Common myeloid progenitor, CD34-positive (primary cell): ENCODE measurements around the gene LIN7C.

Experiments
- CTCF ChIA-PET: fragments of 350-600 bp; sonication (Branson Sonifier 250); formaldehyde crosslinking; loops from one replicate; lab custom pipeline; 2021; ENCODE audit warnings: antibody characterized with exemption; lab: Charles Lee
- POLR2A ChIA-PET: fragments of 350-600 bp; sonication (Branson Sonifier 250); formaldehyde crosslinking; loops from one replicate; lab custom pipeline; 2021; ENCODE audit warnings: antibody characterized with exemption; lab: Charles Lee
- DNase-seq, 3 donors: peaks; one replicate each; pipeline versions ENCODE4 v3.0.0 to v3.0.0-alpha.2; 2013
- H3K27ac ChIP-seq, 2 experiments: 1 replicate in 1 of 2; 2 replicates in 1 of 2; pipeline ENCODE4 v1.7.0; 2013; ENCODE audit warnings: inconsistent platforms in 2 of 2, low read length in 2 of 2, mild to moderate bottlenecking in 2 of 2, low read depth in 1 of 2, moderate library complexity in 1 of 2; ENCODE audit not compliant: severe bottlenecking in 2 of 2, insufficient read depth in 1 of 2, poor library complexity in 1 of 2
- H3K27me3 ChIP-seq, 5 experiments: replicated peaks in 2 of 5; 1 replicate in 3 of 5; 2 replicates in 2 of 5; pipeline versions ENCODE4 v1.6.1 to v1.7.0; 2013; ENCODE audit warnings: low read length in 4 of 5, mild to moderate bottlenecking in 2 of 5, moderate library complexity in 2 of 5, inconsistent platforms in 1 of 5; ENCODE audit not compliant: insufficient read depth in 5 of 5, control insufficient read depth in 4 of 5
- H3K36me3 ChIP-seq, 4 experiments: 1 replicate in 2 of 4; 2 replicates in 2 of 4; pipeline versions ENCODE4 v1.6.1 to v1.7.0; 2013; ENCODE audit warnings: low read length in 3 of 4, control low read depth in 1 of 4, mild to moderate bottlenecking in 1 of 4; ENCODE audit not compliant: control insufficient read depth in 4 of 4, insufficient read depth in 4 of 4
- H3K4me1 ChIP-seq, 4 experiments: 1 replicate in 3 of 4; 2 replicates in 1 of 4; pipeline versions ENCODE4 v1.6.1 to v1.7.1; 2013; ENCODE audit warnings: low read length in 3 of 4, mild to moderate bottlenecking in 3 of 4, control low read depth in 1 of 4, inconsistent platforms in 1 of 4, moderate library complexity in 1 of 4; ENCODE audit not compliant: control insufficient read depth in 4 of 4, insufficient read depth in 4 of 4; ENCODE audit errors: control extremely low read depth in 1 of 4
- H3K4me3 ChIP-seq, 7 experiments: 1 replicate in 4 of 7; 2 replicates in 3 of 7; pipeline versions ENCODE4 v1.5.1 to v1.7.0; 2013; ENCODE audit warnings: mild to moderate bottlenecking in 7 of 7, low read length in 6 of 7, moderate library complexity in 6 of 7, inconsistent platforms in 2 of 7, low read depth in 2 of 7, control low read depth in 1 of 7; ENCODE audit not compliant: insufficient read depth in 4 of 7, control insufficient read depth in 1 of 7; ENCODE audit errors: extremely low read depth in 1 of 7
- H3K9me3 ChIP-seq, 5 experiments: 1 replicate in 4 of 5; 2 replicates in 1 of 5; pipeline versions ENCODE4 v1.6.1 to v1.7.1; 2013; ENCODE audit warnings: low read length in 4 of 5, mild to moderate bottlenecking in 2 of 5, inconsistent platforms in 1 of 5, low read depth in 1 of 5, moderate library complexity in 1 of 5; ENCODE audit not compliant: control insufficient read depth in 4 of 5, insufficient read depth in 2 of 5; ENCODE audit errors: control extremely low read depth in 1 of 5
- WGBS: methylation state at CpG from one replicate; pipeline ENCODE4 v1.1.5; 2013; ENCODE audit not compliant: insufficient coverage; 5-methylcytosine and 5-hydroxymethylcytosine counted together

Gene LIN7C

GRCh38 chr11:27471589-27472397 is 34.8 kb downstream of the LIN7C start:
- 0% methylated on average over 54 of the region's 79 CpGs for WGBS
- H3K27ac ChIP-seq = no peak overlapping the region
- H3K4me3 ChIP-seq = peak overlapping the region; percentile 72 to 97 (median 81)
- ChIA-PET CTCF (interaction anchor here (1.1 to 2.5 kb wide), 3 partner anchors 12 to 24 kb away, joined by 3 to 13 read pairs (median 5); no protein-coding TSS in a partner anchor), POLR2A (no interaction called here)
- no peaks in the 10 kb centered on the region for H3K36me3 ChIP-seq
- peak; percentile 39 to 85 (median 78) for DNase-seq
- peaks cover 6 to 17% (median 14%) of the 10 kb centered on the region in 4 experiments for H3K4me1 ChIP-seq
- no peaks in the 10 kb centered on the region for H3K9me3 ChIP-seq
- H3K27me3 ChIP-seq = peaks cover 0 to 4% (median 0%) of the 10 kb centered on the region in 5 experiments

GRCh38 chr11:27470826-27471588 is 35.6 kb downstream of the LIN7C start:
- DNase-seq = peak in 2 of 3 donors; percentile 16 to 29
- Histone ChIP-seq H3K27ac (no peak overlapping the region), H3K36me3 (no peaks in the 10 kb centered on the region), H3K4me1 (peaks cover 6 to 17% (median 14%) of the 10 kb centered on the region in 4 experiments), H3K27me3 (peaks cover 0 to 4% (median 0%) of the 10 kb centered on the region in 5 experiments), H3K4me3 (peak overlapping the region; percentile 46 to 92 (median 76)), H3K9me3 (no peaks in the 10 kb centered on the region)
- WGBS = 23% methylated on average over 20 of the region's 21 CpGs
- POLR2A ChIA-PET = no interaction called here
- CTCF ChIA-PET = interaction anchor here (1.5 kb wide), 1 partner anchor 11 kb away, joined by 3 read pairs; no protein-coding TSS in a partner anchor

GRCh38 chr11:27470166-27470565 is 36.4 kb downstream of the LIN7C start:
- H3K27me3 ChIP-seq = peaks cover 0 to 4% (median 0%) of the 10 kb centered on the region in 5 experiments
- no peak overlapping the region for H3K27ac ChIP-seq
- POLR2A ChIA-PET = no interaction called here
- H3K36me3 ChIP-seq = no peaks in the 10 kb centered on the region
- no peak overlapping the region for H3K4me3 ChIP-seq
- peaks cover 6 to 17% (median 14%) of the 10 kb centered on the region in 4 experiments for H3K4me1 ChIP-seq
- no peak for DNase-seq
- 100% methylated on average over 3 of the region's 3 CpGs for WGBS
- no peaks in the 10 kb centered on the region for H3K9me3 ChIP-seq
- CTCF ChIA-PET = interaction anchor here (1.5 kb wide), 1 partner anchor 10 kb away, joined by 3 read pairs; no protein-coding TSS in a partner anchor

- H3K4me3 ChIP-seq = no peak overlapping the region
- CTCF ChIA-PET = no interaction called here
- POLR2A ChIA-PET = no interaction called here
Measured at GRCh38 chr11:27468995-27469695, 37.4 kb downstream of the LIN7C start.

GRCh38 chr11:27468209-27468994 is 38.2 kb downstream of the LIN7C start:
- Histone ChIP-seq H3K27me3 (peaks cover 0 to 4% (median 0%) of the 10 kb centered on the region in 5 experiments), H3K27ac (no peak overlapping the region), H3K4me1 (peaks cover 6 to 17% (median 14%) of the 10 kb centered on the region in 4 experiments), H3K36me3 (no peaks in the 10 kb centered on the region), H3K4me3 (no peak overlapping the region), H3K9me3 (no peaks in the 10 kb centered on the region)
- ChIA-PET CTCF (interaction anchor here (0.6 kb wide), 1 partner anchor 1184 kb away, joined by 5 read pairs; no protein-coding TSS in a partner anchor), POLR2A (no interaction called here)
- WGBS = 93% methylated on average over 2 of the region's 5 CpGs
- DNase-seq = peak in 1 of 3 donors; percentile 10

More at GRCh38 chr11:27468995-27469695, 37.4 kb downstream of the LIN7C start:
- Histone ChIP-seq H3K27me3 (peaks cover 0 to 4% (median 0%) of the 10 kb centered on the region in 5 experiments), H3K27ac (no peak overlapping the region), H3K9me3 (no peaks in the 10 kb centered on the region), H3K36me3 (no peaks in the 10 kb centered on the region), H3K4me1 (peaks cover 6 to 17% (median 14%) of the 10 kb centered on the region in 4 experiments)
- WGBS = 100% methylated on average over 7 of the region's 8 CpGs
- DNase-seq = no peak

- ChIA-PET POLR2A (no interaction called here), CTCF (no interaction called here)
- Histone ChIP-seq H3K36me3 (no peaks in the 10 kb centered on the region), H3K4me1 (peaks cover 6 to 17% (median 12%) of the 10 kb centered on the region in 4 experiments), H3K27me3 (peaks cover 0 to 4% (median 0%) of the 10 kb centered on the region in 5 experiments), H3K9me3 (no peaks in the 10 kb centered on the region), H3K4me3 (no peak overlapping the region), H3K27ac (no peak overlapping the region)
- 100% methylated on average over 5 of the region's 13 CpGs for WGBS
- DNase-seq = no peak
Measured at GRCh38 chr11:27467181-27467913, 39.2 kb downstream of the LIN7C start.
